NCI-H128 (cell line): ENCODE measurements around the gene RAPGEF6.
"Not testable (repeated sequence)": the region's sequence is repeated elsewhere in the genome, so short reads cannot be mapped to it uniquely, and the experiment has no call there.

Source experiments
- DNase-seq: peaks from one replicate; lab custom pipeline; 2025; ENCODE audit not compliant: unreplicated experiment; lab: John Stamatoyannopoulos, UW

Gene RAPGEF6

DNA sequence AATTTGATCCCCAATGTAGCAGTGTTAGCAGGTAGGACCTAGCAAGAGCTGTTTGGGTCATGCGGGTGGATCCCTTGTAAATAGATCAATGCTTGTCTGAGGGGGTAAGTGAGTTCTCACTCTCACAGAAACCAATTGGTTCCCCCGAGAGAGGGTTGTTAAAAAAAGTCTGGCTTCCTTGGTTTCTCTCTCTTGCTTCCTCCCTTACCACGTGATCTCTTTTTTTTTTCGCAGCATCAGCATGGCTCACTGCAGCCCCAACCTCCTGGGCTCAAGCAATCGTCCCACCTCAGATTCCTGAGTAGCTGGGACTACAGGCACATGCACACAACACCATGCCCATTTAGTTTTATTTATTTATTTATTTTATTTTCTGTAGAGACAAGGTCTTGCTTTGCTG lies 26.4 kb downstream of the RAPGEF6 start:
- no peak for DNase-seq

DNA sequence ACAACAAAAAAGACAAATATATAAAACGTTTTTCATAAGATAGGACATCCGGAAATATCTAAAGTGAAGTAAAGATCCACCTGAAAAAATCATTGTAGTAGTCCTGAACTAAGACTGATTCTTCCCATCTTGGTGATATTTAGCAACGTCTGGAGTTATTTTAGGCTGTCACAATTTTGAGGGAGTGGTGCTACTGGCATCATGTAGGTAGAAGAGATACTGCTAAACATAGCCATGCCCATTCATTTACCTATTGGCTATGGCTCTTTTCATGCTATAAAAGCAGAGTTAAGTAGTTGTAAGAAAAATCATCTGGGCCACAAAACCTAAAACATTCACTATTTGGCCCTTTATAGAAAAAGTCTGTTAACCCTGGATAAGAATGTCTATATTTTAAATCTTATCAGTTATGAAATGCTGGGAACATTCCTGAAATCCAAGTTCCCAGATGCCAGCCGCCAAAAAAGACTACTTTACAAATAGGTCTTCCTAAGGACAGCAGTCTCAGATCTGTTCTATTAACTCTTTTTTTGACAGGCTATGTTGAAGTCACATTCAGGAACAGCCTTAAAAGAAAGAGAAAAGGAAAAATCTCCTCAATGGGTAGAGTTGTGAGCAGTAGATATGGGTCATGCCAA lies 27.0 kb downstream of the RAPGEF6 start:
- no peak for DNase-seq

DNA sequence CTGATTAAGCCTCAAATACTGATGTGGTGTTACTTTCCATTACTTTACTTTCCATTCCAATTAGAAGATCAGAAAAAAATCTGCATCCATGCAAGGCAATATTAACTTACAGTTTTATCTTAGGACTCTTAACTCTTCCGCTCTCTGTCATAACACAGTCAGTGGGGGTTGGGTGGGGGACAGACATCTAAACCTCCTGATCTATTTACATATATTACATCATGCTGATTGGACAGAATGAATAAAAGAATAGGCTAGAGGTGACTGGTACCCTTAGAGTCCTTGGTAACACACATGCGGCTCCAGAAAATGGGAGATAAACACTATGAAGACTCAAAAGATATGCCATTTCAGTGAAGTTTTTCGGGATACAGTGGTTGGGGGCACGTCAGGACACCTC lies 27.6 kb downstream of the RAPGEF6 start:
- no peak for DNase-seq

DNA sequence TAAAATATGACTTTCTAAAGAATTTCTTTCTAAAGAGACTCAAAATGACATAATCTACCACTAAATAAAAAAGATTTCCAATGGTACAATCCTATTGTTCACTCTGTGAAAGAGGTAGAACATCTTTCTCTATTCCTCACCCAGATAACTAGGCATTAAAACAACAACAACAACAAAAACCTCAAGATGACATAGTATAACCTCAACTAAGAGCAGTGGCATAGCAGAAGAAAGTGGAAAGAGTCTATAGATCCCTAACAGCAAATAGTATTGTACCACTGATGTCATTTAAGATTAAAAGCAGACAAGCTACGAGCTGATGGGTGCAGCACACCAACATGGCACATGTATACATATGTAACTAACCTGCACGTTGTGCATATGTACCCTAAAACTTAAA lies 29.9 kb downstream of the RAPGEF6 start:
- DNase-seq = no peak

DNA sequence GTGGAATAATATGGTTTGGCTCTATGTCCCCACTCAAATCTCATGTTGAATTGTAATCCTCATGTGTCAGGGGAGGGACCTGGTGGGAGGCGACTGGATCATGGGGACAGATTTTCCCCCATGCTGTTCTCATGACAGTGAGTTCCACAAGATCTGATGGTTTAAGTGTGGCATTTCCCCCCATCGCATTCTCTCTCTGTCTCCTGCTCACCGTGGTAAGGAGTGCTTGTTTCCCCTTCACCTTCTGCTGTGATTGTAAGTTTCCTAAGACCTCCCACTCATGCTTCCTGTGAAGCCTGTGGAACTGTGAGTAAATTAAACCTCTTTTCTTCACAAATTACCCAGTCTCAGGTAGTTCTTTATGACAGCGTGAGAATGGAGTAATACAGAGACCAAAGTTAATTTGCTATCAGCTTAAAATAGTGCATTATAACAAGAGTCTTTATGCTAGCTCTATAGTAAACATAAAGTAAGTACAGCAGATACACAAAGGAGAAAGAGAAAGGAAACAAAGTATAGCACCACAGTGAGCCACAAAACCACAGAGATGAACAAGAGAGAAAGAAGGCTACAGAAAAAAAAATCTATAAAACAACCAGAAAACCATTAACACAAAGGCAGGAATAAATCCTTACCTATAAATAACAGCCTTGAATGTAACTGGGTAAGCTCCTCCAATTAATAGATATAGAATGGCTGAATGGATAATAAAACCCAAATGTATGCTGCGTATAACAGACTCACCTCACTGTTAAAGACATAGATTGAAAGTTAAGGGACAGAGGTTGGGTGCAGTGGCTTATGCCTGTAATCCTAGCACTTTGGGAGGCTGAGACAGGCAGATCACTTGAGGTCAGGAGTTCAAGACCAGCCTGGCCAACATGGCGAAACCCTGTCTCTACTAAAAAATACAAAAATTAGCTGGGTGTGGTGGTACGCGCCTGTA lies 39.7 kb downstream of the RAPGEF6 start:
- no peak for DNase-seq

DNA sequence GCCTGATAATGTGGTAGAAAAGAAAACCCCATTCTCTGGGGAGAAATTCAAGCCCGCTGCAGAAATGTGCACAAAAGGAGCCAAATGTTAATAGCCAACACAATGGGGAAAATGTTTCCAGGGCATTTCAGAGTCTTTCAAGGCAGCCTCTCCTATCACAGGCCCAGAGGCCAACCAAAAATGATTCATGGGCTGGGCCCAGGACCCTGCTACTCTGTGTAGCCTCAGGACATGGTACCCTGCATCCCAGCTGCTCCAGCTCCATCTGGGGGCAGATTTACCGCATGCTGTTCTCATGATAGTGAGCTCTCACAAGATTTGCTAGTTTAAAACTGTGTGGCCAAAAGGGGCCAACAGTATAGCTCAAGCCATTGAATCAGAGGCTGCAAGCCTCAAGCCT lies 41.1 kb downstream of the RAPGEF6 start:
- DNase-seq = no peak

DNA sequence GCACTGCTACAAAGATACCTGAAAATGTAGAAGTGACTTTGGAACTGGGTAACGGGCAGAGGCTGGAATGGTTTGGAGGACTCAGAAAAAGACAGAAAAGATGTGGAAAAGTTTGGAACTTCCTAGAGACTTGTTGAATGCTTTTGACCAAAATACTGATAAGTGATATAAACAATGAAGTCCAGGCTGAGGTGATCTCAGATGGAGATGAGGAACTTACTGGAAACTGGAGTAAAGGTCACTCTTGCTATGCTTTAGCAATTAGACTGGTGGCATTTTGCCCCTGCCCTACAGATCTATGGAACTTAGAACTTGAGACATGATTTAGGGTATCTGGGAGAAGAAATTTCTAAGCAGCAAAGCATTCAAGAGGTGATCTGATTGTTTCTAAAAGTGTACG lies 41.6 kb downstream of the RAPGEF6 start:
- DNase-seq = not testable (repeated sequence)

DNA sequence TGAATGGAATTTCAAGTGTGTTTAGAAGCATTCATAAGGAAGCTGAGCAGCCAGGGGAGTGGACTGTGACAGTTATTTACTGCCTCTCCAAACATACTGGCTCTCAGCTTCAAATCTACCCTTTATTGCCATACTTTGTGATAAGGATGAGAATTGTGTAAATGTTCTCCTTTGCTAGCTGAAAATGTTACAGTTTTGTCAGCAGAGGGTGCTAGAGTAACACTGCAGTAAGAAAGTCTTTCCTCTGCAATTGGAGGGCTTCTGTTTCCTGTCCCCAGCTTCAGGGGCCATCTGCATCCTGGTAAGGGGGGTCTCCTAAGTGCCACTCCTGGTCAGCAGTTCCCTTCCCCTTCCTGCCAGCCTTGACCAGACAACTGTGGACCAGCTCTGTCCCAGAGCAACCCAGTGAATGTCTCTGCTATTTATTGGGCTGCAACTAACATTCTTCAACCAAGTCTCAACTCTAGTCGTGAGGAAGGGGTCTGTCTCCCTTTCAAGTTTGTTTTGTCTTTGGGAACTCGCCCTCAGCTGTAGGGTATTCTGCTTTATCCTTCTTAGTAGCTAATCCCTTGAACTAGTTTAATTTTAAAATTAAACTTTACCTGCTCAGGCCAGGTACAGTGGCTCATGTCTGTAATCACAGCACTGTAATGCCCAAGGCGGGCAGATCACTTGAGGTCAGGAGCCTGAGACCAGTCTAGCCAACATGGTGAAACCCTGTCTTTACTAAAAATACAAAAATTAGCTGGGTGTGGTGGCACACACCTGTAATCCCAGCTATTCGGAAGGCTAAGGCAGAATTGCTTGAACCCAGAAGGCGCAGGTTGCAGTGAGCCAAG lies 45.3 kb downstream of the RAPGEF6 start:
- DNase-seq = no peak

DNA sequence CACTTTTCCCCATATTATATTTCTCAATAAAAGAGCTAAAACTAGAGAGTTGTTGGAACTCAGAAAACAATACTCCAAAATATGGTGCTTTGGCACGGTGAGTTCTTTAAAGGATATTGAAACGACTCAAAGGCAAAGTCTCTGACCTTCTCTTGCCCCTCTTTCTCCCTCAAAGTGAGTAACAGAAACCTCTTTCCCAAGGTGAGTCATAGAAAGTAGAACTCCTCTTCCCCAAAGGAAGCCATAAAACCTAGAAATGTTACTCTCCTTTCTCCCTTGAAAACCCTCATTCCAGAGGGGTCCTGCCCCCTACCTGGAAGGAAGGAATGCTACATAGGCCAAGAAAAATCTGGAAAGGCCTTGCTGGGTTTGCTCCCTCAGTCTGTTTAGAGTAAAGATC lies 47.5 kb downstream of the RAPGEF6 start:
- DNase-seq = no peak

DNA sequence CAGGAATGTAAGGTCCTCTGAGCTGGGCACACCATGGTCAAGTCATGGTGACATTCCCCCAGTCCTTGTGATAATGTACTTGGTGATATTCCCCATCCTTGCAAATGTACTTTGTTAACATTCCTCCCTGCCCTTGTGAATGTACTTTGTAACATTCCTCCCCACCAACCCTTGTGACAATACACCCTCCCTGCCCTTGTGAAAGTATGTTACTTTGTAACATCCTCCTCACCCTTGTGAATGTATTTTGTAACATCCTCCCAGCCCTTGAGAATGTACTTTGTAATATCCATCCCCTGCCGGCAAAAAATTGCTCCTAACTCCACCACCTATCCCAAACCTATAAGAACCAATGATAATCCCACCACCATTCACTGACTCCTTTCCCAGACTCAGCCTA lies 53.3 kb downstream of the RAPGEF6 start:
- DNase-seq = no peak

DNA sequence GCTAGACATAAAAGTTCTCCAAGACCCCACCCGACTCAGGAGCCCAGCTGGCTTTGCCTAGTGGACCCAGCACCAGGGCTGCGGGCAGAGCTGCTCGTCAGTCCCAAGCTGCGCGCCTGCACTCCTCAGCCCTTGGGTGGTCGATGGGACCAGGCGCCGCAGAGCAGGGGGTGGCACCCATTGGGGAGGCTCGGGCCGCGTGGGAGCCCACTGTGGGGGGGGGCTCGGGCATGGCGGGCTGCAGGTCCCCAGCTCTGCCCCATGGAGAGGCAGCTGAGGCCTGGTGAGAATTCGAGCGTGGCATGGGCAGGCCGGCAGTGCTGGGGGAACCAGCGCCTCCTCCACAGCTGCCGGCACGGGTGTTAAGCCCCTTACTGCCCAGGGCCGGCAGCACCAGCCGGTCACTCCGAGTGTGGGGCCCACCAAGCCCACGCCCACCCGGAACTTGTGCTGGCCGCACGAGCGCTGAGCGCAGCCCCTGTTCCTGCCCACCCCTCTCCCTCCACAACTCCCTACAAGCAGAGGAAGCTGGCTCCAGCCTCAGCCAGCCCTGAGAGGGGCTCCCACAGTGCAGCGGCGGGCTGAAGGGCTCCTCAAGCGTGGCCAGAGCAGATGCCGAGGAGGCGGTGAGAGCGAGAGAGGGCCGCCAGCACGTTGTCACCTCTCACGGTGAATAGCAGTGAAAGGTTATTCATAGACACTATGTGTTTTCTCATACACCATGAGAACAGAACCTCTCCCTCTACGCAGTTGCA lies 54.9 kb downstream of the RAPGEF6 start:
- DNase-seq = no peak

DNA sequence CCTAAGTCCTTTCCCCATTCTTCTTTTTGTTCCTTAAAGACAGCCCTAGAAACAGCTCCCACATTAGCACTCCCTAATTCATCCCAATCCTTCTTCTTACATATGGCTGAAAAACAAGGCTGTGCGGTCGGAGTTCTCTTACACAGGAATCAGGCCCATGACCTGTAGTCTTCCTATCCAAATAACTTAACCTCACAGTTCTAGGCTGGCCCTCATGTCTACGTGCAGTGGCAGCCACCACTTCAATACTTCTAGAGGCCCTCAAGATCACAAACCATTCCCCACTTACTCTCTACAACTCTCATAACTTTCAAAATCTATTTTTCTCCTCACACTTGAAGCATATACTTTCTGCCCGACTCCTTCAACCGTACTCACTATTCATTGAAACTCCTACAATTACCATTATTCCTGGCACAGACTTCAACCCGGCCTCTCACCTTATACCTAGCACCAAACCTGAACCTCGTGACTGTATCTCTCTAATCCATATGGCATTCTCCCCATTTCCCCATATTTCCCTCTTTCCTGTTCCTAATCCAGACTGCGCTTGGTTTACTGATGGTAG lies 59.3 kb downstream of the RAPGEF6 start:
- DNase-seq = no peak

DNA sequence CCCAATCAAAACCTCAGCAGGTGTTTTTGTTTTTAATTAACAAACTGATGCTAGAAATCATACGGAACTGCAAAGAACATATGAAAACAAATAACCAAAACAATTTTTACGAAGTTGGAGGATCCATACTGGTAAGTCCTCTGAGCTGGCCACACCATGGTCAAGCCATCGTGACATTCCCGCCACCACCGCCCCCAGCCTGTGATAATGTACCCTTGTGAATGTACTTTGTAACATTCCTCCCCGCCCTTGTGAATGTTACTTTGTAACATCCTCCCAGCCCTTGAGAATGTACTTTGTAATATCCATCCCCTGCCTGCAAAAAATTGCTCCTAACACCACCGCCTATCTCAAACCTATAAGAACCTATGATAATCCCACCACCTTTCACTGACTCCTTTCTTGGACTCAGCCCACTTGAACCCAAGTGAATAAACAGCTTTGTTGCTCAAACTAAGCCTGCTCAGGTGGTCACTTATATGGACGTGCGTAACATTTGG lies 63.3 kb downstream of the RAPGEF6 start:
- no peak for DNase-seq

DNA sequence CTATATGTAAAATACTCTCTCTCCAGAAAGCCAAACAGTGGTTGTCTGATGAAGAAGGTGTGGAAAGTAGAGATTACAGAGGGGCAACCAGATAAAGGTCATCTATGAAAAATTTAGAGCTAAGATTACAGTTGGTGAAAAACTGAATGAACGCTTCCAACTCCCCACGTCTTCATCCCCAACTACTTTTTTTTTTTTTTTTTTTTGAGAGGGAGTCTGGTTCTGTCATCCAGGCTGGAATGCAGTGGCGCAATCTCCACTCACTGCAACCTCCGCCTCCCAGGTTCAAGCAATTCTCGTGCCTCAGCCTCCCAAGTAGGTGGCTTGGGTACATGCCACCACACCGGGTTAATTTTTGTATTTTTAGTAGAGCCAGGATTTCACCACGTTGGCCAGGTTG lies 64.3 kb downstream of the RAPGEF6 start:
- DNase-seq = no peak

DNA sequence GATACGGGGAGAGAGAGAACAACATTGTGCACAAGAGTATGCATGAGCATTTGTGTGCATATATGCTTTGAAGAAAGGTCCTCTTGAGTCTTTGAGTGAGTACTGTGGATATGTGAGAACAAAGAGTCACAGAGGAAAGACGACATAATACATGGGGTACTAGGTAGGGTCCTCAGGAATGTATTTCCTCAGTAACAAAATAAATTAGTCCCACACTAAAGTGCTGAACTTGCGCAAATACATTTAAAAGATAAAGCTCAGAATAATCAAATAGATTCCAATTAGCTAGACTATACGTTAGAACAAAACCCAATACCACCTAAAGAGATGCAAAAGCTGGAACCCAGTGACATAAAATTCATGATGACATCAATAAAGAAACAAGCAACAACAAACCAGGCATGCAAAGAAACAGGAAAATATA lies 70.8 kb downstream of the RAPGEF6 start:
- no peak for DNase-seq

DNA sequence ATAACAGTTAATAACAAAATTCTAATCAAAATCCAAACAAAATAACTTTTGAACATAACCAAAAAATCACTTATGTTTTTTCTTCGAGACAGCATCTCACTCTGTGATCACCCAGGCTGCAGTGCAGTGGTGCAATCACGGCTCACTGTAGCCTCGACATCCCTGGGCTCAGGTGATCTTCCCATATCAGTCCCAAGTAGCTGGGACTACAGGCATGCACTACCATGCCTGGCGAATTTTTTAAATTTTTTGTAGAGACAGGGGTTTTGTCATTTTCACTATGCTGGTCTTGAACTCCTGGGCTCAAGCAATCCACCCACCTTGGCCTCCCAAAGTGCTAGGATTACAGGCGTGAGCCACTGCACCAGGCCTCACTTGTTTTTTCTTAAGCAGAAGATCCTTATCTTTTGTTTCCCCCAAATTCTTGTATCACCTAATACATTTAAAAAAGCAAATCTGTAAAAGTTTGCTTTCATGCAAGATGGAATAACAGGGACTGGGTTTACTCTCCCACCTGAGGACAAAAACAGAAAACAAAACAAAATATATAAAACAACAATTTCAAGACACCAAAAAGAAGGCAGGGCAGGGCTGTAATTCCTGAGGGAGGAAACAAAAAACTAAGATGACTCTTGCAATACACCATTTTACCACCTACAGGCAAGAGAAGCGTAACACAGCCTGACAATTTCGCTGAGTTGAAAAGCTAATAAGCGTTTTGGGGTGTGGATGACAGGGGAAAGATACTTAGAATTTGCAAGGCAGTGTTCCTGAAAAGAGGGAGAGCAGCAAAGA lies 71.4 kb downstream of the RAPGEF6 start:
- DNase-seq = no peak

DNA sequence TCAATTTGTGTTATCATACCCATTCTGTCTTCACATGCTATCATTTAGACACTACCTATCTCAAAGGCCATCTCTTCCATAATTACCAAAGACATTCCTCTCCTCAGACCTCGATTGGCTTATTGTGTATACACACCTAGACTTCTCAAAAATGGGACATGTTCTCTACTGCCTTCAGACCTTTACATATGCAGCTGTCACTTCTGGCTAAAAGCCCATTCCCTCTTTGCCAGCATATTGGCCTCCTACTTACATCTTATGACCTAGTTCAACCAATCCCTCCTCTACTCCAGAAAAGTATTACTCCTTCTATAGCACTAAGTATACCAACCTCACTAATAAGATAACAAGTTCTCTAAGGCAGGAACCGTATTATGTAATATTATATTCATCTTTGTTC lies 84.4 kb downstream of the RAPGEF6 start:
- no peak for DNase-seq

DNA sequence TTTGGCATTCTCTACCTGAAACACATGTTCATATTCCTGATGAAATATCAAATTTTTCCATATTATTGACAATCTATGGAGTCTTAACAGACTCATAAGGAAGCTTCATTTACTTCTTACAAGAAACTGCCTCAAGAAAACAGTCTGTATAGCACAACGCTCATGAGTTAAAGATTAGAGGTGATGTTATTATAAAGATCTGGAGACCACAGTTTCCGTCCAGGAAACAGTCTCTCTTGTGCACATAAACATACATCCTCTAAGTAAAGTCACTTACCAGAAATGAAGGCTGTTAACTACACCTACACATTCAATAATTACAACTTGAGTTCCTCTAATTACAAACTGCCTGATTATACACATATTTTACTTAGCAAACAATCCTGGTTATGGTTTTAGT lies 86.9 kb downstream of the RAPGEF6 start:
- DNase-seq = no peak

DNA sequence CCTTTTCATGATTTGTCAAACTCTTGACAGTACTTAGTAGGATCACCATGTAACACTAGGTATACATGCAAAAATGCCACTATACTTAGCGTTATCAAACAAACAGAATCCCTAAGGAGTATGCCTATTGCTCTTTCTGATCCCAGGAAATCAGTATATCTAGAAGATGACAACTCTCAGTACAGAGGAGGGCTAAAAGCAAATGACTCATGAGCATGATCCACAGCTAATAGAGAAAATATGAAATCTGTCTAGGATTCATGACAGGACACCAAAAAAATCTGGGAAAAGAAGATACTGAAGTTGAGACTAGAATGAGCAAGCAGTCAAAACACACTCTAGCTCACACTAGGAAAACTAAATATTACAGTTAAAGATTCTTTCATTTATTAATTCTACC lies 89.2 kb downstream of the RAPGEF6 start:
- DNase-seq = no peak

DNA sequence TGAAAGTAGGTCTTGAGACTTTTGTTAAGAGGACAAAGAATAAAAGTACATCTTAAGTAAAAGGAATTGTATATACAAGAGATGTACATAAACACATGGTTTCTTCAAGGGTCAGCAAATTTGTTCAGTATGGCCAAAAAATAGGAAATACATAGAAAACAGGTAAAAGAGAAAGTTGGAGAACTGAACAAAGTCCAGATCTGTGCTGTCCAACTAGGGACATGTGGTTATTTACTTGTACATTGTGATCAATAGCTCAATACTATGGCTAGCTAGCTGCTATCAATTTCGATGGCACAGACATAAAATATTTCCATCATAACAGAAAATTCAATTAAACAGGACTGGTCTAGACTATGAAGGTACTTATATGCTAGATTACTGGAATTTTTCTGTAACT lies 92.3 kb downstream of the RAPGEF6 start:
- DNase-seq = no peak
